ENCODE measurements around the gene STXBP5L.
"Not testable (repeated sequence)": the region's sequence is repeated elsewhere in the genome, so short reads cannot be mapped to it uniquely, and the experiment has no call there.

Gene STXBP5L

GRCh38 chr3:121436074-121436473 is 528.1 kb downstream of the STXBP5L start:
- DNase-seq: no peak

- DNase-seq: no peak
Observed at GRCh38 chr3:121436641-121437040, 528.6 kb downstream of the STXBP5L start.

- DNase-seq: no peak
Observed at GRCh38 chr3:121443456-121443855, 535.5 kb downstream of the STXBP5L start.

GRCh38 chr3:121451752-121452151 is 543.7 kb downstream of the STXBP5L start:
- not testable (repeated sequence) for DNase-seq

GRCh38 chr3:121462565-121462964 is 554.6 kb downstream of the STXBP5L start:
- no peak for DNase-seq

GRCh38 chr3:121463745-121464144 is 555.7 kb downstream of the STXBP5L start:
- DNase-seq: no peak

GRCh38 chr3:121467085-121467484 is 559.1 kb downstream of the STXBP5L start:
- DNase-seq: no peak

GRCh38 chr3:121473001-121473400 is 565.0 kb downstream of the STXBP5L start:
- DNase-seq: no peak

All from NCI-H1048 (cell line).